Measurements from ENCODE around the gene BRME1.

DNA sequence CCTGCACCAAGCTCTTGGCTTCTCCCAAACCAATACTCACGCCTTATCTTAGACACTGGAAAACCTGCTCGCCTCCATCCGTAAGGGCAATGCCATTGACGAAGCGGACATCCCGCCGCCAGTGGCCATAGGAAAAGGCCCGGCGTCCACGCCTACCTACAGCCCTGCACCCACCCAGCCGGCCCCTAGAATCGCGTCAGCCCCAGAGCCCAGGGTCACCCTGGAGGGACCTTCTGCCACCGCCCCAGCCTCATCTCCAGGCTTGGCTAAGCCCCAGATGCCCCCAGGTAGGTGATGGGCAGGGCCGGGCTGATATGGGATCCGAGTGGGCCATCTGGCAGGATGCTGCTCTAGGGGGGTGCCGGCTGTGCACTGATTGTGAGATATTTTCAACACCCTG lies 7.4 kb upstream of the BRME1 start:
- TF ChIP-seq, protein P1, sequence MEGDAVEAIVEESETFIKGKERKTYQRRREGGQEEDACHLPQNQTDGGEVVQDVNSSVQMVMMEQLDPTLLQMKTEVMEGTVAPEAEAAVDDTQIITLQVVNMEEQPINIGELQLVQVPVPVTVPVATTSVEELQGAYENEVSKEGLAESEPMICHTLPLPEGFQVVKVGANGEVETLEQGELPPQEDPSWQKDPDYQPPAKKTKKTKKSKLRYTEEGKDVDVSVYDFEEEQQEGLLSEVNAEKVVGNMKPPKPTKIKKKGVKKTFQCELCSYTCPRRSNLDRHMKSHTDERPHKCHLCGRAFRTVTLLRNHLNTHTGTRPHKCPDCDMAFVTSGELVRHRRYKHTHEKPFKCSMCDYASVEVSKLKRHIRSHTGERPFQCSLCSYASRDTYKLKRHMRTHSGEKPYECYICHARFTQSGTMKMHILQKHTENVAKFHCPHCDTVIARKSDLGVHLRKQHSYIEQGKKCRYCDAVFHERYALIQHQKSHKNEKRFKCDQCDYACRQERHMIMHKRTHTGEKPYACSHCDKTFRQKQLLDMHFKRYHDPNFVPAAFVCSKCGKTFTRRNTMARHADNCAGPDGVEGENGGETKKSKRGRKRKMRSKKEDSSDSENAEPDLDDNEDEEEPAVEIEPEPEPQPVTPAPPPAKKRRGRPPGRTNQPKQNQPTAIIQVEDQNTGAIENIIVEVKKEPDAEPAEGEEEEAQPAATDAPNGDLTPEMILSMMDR (IDR thresholded peaks at IDR 0.05): no peak
- TF ChIP-seq POLR2A (IDR thresholded peaks at IDR 0.05): no peak

Measured in lower leg skin (tissue), 3 donors.